ENCODE results near the gene CPLX1. TPM values are rescaled to one million over a fixed set of nuclear protein-coding genes. Genes with fewer than 3 reads are reported as not detected.

CPLX1 gene
- not detected in 2 replicates for total RNA-seq

GRCh38 chr4:825971-826330 lies at the start of gene CPLX1:
Gene CPLX1, minus strand, starts transcription at chr4:826129. Its CDS starts 1,607 bp downstream, at chr4:824522.

Other genes starting within 250 kb of the CPLX1 start
- not detected in 2 replicates for gene TMEM271, start 249.8 kb downstream of the CPLX1 start, total RNA-seq
- 0.21 and 4.8 TPM in 2 replicates for gene PDE6B, start 200.6 kb downstream of the CPLX1 start, total RNA-seq
- 79.8 and 92.3 TPM in 2 replicates for gene ATP5ME, start 151.9 kb downstream of the CPLX1 start, total RNA-seq
- 2.3 and 4.8 TPM in 2 replicates for gene MYL5, start 151.6 kb downstream of the CPLX1 start, total RNA-seq
- gene SLC49A3, start 137.0 kb downstream of the CPLX1 start, total RNA-seq: 0.21 and 0.96 TPM in 2 replicates
- gene PCGF3, start 120.3 kb downstream of the CPLX1 start, total RNA-seq: 37.5 and 57.4 TPM in 2 replicates
- 50.5 and 71.3 TPM in 2 replicates for gene GAK, start 106.2 kb upstream of the CPLX1 start, total RNA-seq
- 3.8 and 7.0 TPM in 2 replicates for gene TMEM175, start 106.3 kb upstream of the CPLX1 start, total RNA-seq
- 27.9 and 32.8 TPM in 2 replicates for gene DGKQ, start 147.4 kb upstream of the CPLX1 start, total RNA-seq
- gene IDUA, start 160.9 kb upstream of the CPLX1 start, total RNA-seq: 3.8 and 7.7 TPM in 2 replicates
- 0.21 and 0.24 TPM in 2 replicates for gene SLC26A1, start 167.3 kb upstream of the CPLX1 start, total RNA-seq
- 8.5 and 13.7 TPM in 2 replicates for gene FGFRL1, start 185.5 kb upstream of the CPLX1 start, total RNA-seq

Measured in tracheal epithelial cell (primary cell).